Adrenal gland (tissue), 5 donors: Measurements from ENCODE around the gene ARHGAP5.

Experiments
- POLR2A ChIP-seq, 2 donors: fragments of 450-650 bp; IDR thresholded peaks; one replicate each; pipeline ENCODE4 v1.6.1; 2017; ENCODE audit warnings: antibody characterized with exemption in 2 of 2, mild to moderate bottlenecking in 2 of 2, moderate library complexity in 1 of 2
- TF ChIP-seq, protein P1 (sequence below), 6 experiments: fragments of 450-650 bp in 4 of 6; fragments of 200-600 bp in 2 of 6; sonication (generic) in 1 of 6; IDR thresholded peaks; 1 replicate in 5 of 6; 2 replicates in 1 of 6; pipeline versions ENCODE4 v1.5.1 to v1.8.0; 2016 to 2021; ENCODE audit warnings: antibody characterized with exemption in 6 of 6, mild to moderate bottlenecking in 2 of 6, moderate library complexity in 1 of 6
- donor health status: DM: no; HTN: no; CAD: no.

DNA sequence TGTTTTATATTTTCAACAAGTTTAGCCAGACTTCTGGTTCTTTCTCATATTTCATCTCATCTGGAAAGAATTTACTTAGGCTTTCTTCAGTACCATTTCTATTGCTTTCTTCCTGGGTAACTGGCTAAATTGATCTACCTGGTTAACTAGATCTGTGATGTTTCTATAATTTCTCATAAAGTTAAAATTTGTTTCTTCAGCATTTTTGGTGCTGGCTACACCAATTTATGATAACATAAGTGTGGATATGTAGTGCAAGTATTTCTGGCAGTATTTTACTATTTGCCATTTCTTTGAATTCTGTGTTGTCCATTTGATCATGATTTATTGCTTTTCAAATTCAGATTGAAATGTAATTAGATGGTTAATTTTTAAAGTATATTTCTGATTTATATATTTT is 25.9 kb downstream of the ARHGAP5 start:
- no peak for TF ChIP-seq POLR2A (IDR thresholded peaks at IDR 0.05)
- TF ChIP-seq, protein P1, sequence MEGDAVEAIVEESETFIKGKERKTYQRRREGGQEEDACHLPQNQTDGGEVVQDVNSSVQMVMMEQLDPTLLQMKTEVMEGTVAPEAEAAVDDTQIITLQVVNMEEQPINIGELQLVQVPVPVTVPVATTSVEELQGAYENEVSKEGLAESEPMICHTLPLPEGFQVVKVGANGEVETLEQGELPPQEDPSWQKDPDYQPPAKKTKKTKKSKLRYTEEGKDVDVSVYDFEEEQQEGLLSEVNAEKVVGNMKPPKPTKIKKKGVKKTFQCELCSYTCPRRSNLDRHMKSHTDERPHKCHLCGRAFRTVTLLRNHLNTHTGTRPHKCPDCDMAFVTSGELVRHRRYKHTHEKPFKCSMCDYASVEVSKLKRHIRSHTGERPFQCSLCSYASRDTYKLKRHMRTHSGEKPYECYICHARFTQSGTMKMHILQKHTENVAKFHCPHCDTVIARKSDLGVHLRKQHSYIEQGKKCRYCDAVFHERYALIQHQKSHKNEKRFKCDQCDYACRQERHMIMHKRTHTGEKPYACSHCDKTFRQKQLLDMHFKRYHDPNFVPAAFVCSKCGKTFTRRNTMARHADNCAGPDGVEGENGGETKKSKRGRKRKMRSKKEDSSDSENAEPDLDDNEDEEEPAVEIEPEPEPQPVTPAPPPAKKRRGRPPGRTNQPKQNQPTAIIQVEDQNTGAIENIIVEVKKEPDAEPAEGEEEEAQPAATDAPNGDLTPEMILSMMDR (IDR thresholded peaks at IDR 0.05): no peak
